Stimulated activated naive CD8-positive, alpha-beta T cell treated with anti-CD3 and anti-CD28 coated beads, Interleukin-15, amount 100 ng/mL, for 72 hours (primary cell): Measurements from ENCODE around the gene INTS11.
A peak's percentile ranks its signal among the peaks of the same experiment; 100 is the strongest.
"Not testable (repeated sequence)": the region's sequence is repeated elsewhere in the genome, so short reads cannot be mapped to it uniquely, and the experiment has no call there.

Experiments
- ATAC-seq: fragments of 150-1000 bp; cut with Tn5 transposase; 2 replicates; pipeline ENCODE4 v1.10.0; 2021; ENCODE audit warnings: mild to moderate bottlenecking, moderate library complexity
- DNase-seq, 2 donors: peaks; one replicate each; pipeline ENCODE4 v3.0.0; 2021 to 2022
- H3K27ac Mint-ChIP-seq, 2 donors: one replicate each; pipeline ENCODE4 v1.8.0; 2022; ENCODE audit warnings: mild to moderate bottlenecking in 2 of 2, mixed read lengths in 2 of 2, moderate library complexity in 2 of 2
- H3K27me3 Mint-ChIP-seq: one replicate; pipeline ENCODE4 v1.8.0; 2022; ENCODE audit warnings: mixed read lengths
- H3K4me1 Mint-ChIP-seq: one replicate; pipeline ENCODE4 v1.8.0; 2022; ENCODE audit warnings: mild to moderate bottlenecking, mixed read lengths
- H3K4me3 Mint-ChIP-seq, 2 donors: one replicate each; pipeline ENCODE4 v1.8.0; 2022; ENCODE audit warnings: mild to moderate bottlenecking in 2 of 2, mixed read lengths in 2 of 2, moderate library complexity in 1 of 2
- H3K9me3 Mint-ChIP-seq, 2 donors: one replicate each; pipeline ENCODE4 v1.8.0; 2022; ENCODE audit warnings: mixed read lengths in 2 of 2

INTS11 gene

GRCh38 chr1:1324524-1325287 lies at the start of gene INTS11, which contains the start of gene CPTP:
TSS of gene INTS11 (minus strand) at chr1:1324660. CDS start at chr1:1324608, 52 bp downstream.
TSS of gene CPTP (plus strand) at chr1:1324802. CDS start at chr1:1326911, 2,109 bp downstream.
- peak within 1 kb of the TSS; percentile 98 for H3K27ac Mint-ChIP-seq
- DNase-seq = peak; percentile 95
- peak; percentile 86 for ATAC-seq
- peak within 1 kb of the TSS; percentile 90 to 96 for H3K4me3 Mint-ChIP-seq
- peaks cover 1 to 2% of the 10 kb centered on the region in 2 donors for H3K9me3 Mint-ChIP-seq
- H3K4me1 Mint-ChIP-seq = peaks cover 77% of the 10 kb centered on the region
- H3K27me3 Mint-ChIP-seq = no peaks in the 10 kb centered on the region

GRCh38 chr1:1373815-1374588 lies 49.5 kb upstream of the INTS11 start:
- peak overlapping the region; percentile 61 to 98 for H3K27ac Mint-ChIP-seq
- no peaks in the 10 kb centered on the region for H3K9me3 Mint-ChIP-seq
- ATAC-seq (no peak), DNase-seq (no peak)
- peaks cover 49% of the 10 kb centered on the region for H3K4me1 Mint-ChIP-seq
- peak overlapping the region; percentile 89 to 90 for H3K4me3 Mint-ChIP-seq
- no peaks in the 10 kb centered on the region for H3K27me3 Mint-ChIP-seq

GRCh38 chr1:1373051-1373814 lies 48.8 kb upstream of the INTS11 start:
- peaks cover 49% of the 10 kb centered on the region for H3K4me1 Mint-ChIP-seq
- no peak for ATAC-seq
- peak overlapping the region; percentile 89 to 90 for H3K4me3 Mint-ChIP-seq
- no peaks in the 10 kb centered on the region for H3K9me3 Mint-ChIP-seq
- H3K27me3 Mint-ChIP-seq = no peaks in the 10 kb centered on the region
- DNase-seq = no peak
- H3K27ac Mint-ChIP-seq = peak overlapping the region in 1 of 2 donors; percentile 37

- peaks cover 49% of the 10 kb centered on the region for H3K4me1 Mint-ChIP-seq
- no peak overlapping the region for H3K27ac Mint-ChIP-seq
- ATAC-seq = peak; percentile 49
- H3K27me3 Mint-ChIP-seq = no peaks in the 10 kb centered on the region
- DNase-seq = peak; percentile 81 to 82
- H3K4me3 Mint-ChIP-seq = peak overlapping the region; percentile 47 to 75
- H3K9me3 Mint-ChIP-seq = no peaks in the 10 kb centered on the region
These were observed 47.6 kb upstream of the INTS11 start for GRCh38 chr1:1371746-1372711.

- DNase-seq (peak; percentile 46 to 79), ATAC-seq (peak; percentile 69)
- Mint-ChIP-seq H3K4me1 (peaks cover 43% of the 10 kb centered on the region), H3K9me3 (no peaks in the 10 kb centered on the region), H3K4me3 (peak overlapping the region; percentile 48 to 58), H3K27ac (no peak overlapping the region), H3K27me3 (no peaks in the 10 kb centered on the region)
These were observed 46.9 kb upstream of the INTS11 start for GRCh38 chr1:1371364-1371745.

GRCh38 chr1:1370771-1371300 lies 46.4 kb upstream of the INTS11 start:
- no peaks in the 10 kb centered on the region for H3K9me3 Mint-ChIP-seq
- no peak overlapping the region for H3K27ac Mint-ChIP-seq
- DNase-seq = no peak
- ATAC-seq = no peak
- no peaks in the 10 kb centered on the region for H3K27me3 Mint-ChIP-seq
- H3K4me3 Mint-ChIP-seq = peak overlapping the region; percentile 48 to 58
- peaks cover 39% of the 10 kb centered on the region for H3K4me1 Mint-ChIP-seq

- H3K9me3 Mint-ChIP-seq, H3K27me3 Mint-ChIP-seq, DNase-seq, ATAC-seq, H3K4me3 Mint-ChIP-seq: not testable (repeated sequence)
- peak overlapping the region in 1 of 2 donors; percentile 59 for H3K27ac Mint-ChIP-seq
- H3K4me1 Mint-ChIP-seq = peaks cover 39% of the 10 kb centered on the region
These were observed 45.6 kb upstream of the INTS11 start for GRCh38 chr1:1370094-1370493.

- no peaks in the 10 kb centered on the region for H3K27me3 Mint-ChIP-seq
- peaks cover 17% of the 10 kb centered on the region for H3K4me1 Mint-ChIP-seq
- H3K27ac Mint-ChIP-seq = no peak overlapping the region
- no peaks in the 10 kb centered on the region for H3K9me3 Mint-ChIP-seq
- no peak overlapping the region for H3K4me3 Mint-ChIP-seq
- DNase-seq = no peak
- no peak for ATAC-seq
These were observed 42.9 kb upstream of the INTS11 start for GRCh38 chr1:1367315-1367714.

- H3K9me3 Mint-ChIP-seq = no peaks in the 10 kb centered on the region
- no peak overlapping the region for H3K27ac Mint-ChIP-seq
- no peak for ATAC-seq
- peaks cover 11% of the 10 kb centered on the region for H3K4me1 Mint-ChIP-seq
- H3K4me3 Mint-ChIP-seq = no peak overlapping the region
- DNase-seq = no peak
- H3K27me3 Mint-ChIP-seq = no peaks in the 10 kb centered on the region
These were observed 42.2 kb upstream of the INTS11 start for GRCh38 chr1:1366699-1367066.

- Mint-ChIP-seq H3K4me1 (peaks cover 5% of the 10 kb centered on the region), H3K4me3 (no peak overlapping the region), H3K27ac (no peak overlapping the region), H3K9me3 (no peaks in the 10 kb centered on the region), H3K27me3 (no peaks in the 10 kb centered on the region)
- no peak for ATAC-seq
- no peak for DNase-seq
These were observed 41.6 kb upstream of the INTS11 start for GRCh38 chr1:1365875-1366698.

- no peak overlapping the region for H3K4me3 Mint-ChIP-seq
- H3K27ac Mint-ChIP-seq = no peak overlapping the region
- ATAC-seq (no peak), DNase-seq (no peak)
- H3K4me1 Mint-ChIP-seq = peaks cover 7% of the 10 kb centered on the region
- H3K9me3 Mint-ChIP-seq = no peaks in the 10 kb centered on the region
- H3K27me3 Mint-ChIP-seq = no peaks in the 10 kb centered on the region
These were observed 39.8 kb upstream of the INTS11 start for GRCh38 chr1:1364266-1364665.

- H3K4me3 Mint-ChIP-seq = no peak overlapping the region
- peaks cover 30% of the 10 kb centered on the region for H3K4me1 Mint-ChIP-seq
- H3K9me3 Mint-ChIP-seq = no peaks in the 10 kb centered on the region
- DNase-seq (no peak), ATAC-seq (no peak)
- H3K27ac Mint-ChIP-seq = no peak overlapping the region
- no peaks in the 10 kb centered on the region for H3K27me3 Mint-ChIP-seq
These were observed 37.5 kb upstream of the INTS11 start for GRCh38 chr1:1361982-1362423.

GRCh38 chr1:1361233-1361981 lies 36.9 kb upstream of the INTS11 start:
- H3K27me3 Mint-ChIP-seq = no peaks in the 10 kb centered on the region
- no peaks in the 10 kb centered on the region for H3K9me3 Mint-ChIP-seq
- DNase-seq (no peak), ATAC-seq (no peak)
- H3K4me3 Mint-ChIP-seq = no peak overlapping the region
- H3K27ac Mint-ChIP-seq = no peak overlapping the region
- peaks cover 30% of the 10 kb centered on the region for H3K4me1 Mint-ChIP-seq
